GM21360 (cell line): Measurements from ENCODE around the gene STXBP5.

Source experiments
- ATAC-seq: cut with Tn5 transposase; IDR thresholded peaks from one replicate; pipeline ENCODE4 v1.9.1; 2021; ENCODE audit warnings: mild to moderate bottlenecking, moderate library complexity; ENCODE audit not compliant: unreplicated experiment

STXBP5 gene

GRCh38 chr6:147429794-147430193, 225.6 kb downstream of the STXBP5 start:
- no peak for ATAC-seq

- ATAC-seq, result no peak
These were observed 226.6 kb downstream of the STXBP5 start for GRCh38 chr6:147430811-147431210.

DNA sequence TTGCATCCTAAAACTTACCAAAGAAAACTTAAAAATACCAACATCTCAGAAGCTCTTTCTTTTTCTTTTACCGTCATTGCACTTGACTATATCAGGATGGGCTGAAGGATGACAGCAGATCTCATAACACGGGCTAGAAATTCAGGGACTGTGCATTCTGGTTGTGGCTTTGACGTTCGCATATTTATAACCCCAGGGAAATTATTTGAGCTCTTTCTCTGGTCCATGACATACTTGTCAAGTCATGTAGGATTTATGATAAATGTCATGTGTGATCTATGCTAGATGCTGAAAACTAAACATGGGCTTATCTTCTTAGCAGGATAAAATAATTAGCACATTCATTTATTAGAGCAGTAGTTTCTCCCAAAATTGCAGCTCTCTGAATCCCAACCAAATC, 229.9 kb downstream of the STXBP5 start:
- no peak for ATAC-seq

DNA sequence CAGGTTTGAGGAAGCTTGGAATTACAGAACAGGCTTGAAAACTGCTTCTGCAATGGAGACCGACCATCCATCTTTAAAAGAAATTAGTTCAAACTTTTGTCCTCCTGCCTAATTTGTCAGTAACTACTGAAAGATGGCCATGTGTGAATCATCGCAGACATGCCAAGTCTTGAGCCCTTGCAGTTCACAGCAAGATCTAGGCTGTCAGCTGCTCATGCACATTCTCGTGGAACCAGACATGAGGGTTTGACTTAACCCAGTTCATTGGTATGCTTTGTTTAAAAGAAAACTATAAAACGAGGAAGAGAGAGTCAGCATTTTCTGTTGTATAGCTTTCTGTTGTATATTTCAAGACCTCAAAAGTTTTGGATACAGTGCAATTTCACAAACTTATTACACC, 230.3 kb downstream of the STXBP5 start:
- no peak for ATAC-seq

DNA sequence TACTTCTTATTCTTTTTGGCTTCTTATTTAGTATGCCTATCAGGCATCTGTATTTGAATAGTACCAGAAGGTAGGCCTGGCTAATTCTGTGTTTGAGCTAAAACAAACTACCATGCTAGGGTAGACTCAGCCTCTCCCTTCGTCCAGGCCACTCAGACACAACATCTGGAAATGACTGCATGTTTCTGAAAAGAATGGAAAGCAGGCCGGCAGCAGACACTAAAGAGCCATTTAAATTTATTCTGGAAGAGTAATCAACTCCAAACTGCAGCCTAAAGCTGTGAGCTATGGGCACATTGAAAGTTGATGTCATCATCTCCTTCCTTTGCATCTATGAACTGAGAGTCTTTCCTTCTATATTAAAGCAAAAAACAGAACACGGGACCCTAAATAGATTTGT, 233.4 kb downstream of the STXBP5 start:
- no peak for ATAC-seq

GRCh38 chr6:147438758-147439528, 234.7 kb downstream of the STXBP5 start:
- ATAC-seq, result no peak
